Femur (tissue), 1 donor: ENCODE measurements around the gene C1orf50.
"Not testable (repeated sequence)": the region's sequence is repeated elsewhere in the genome, so short reads cannot be mapped to it uniquely, and the experiment has no call there.

ENCODE experiments used
- DNase-seq: peaks from one replicate; pipeline ENCODE4 v3.0.0-alpha.2; 2017

Gene C1orf50

DNA sequence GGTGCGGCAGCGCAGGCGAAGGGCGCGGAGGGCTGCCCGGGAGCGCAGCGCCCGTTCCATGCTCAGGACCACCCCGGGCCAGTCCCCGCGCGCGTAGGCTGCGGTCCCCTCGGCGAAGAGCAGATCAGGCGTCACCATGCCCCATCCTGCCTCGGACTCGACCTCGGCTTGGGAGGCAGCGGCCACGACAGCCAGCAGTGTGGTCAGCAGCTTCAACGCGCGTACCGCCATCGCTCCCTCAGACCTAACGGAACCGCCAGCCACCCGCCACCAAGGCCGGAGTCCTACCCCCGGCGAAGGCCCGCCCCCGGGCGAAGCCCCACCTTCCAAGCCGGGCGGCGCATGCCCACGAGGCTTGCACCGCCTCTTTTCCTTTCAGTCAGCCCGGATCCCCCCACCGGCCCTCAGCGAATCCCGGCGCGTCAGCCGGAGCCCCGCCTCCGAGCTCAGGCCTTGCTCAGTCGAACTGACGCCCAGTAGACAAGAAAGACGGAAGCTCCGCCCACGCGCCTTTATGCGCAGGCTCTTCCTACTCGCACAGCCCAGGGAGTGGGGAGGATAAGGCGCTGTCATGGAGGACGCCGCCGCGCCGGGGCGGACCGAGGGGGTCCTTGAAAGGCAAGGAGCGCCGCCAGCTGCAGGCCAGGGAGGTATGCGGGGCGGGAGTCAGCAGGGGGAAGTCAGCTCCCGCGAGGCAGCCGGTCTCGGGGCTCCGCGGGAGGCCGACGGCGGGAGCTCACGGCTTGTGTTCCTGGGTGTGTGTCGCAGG, at the start of gene C1orf50, which contains the start of gene P3H1:
C1orf50 (plus strand) TSS at position 509 of the 769 bp plus-strand sequence; CDS start at position 572, 63 bp downstream.
P3H1 (minus strand) TSS at position 288 of the 769 bp plus-strand sequence; CDS start at position 231, 57 bp downstream.
- peak; percentile 100 for DNase-seq

DNA sequence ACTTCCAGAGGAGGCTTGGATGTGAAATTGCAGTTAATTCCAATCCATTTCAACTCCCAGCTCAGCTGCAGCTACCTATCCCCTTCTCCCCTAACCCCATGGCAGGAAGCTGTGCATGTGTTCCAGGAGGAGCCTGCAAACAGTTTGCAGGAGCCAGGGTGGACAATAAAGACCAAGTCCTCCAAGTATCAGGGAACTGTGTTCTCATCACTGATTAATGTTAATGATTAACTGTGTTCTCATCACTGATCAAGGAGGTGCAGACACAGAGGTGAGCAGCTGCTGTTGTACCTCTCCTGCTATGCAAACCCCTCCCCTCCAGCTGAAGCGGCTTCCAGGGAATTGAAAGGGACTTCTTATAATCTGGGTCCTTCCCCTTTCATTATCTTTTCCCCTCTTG, 46.2 kb upstream of the C1orf50 start:
- DNase-seq = no peak

DNA sequence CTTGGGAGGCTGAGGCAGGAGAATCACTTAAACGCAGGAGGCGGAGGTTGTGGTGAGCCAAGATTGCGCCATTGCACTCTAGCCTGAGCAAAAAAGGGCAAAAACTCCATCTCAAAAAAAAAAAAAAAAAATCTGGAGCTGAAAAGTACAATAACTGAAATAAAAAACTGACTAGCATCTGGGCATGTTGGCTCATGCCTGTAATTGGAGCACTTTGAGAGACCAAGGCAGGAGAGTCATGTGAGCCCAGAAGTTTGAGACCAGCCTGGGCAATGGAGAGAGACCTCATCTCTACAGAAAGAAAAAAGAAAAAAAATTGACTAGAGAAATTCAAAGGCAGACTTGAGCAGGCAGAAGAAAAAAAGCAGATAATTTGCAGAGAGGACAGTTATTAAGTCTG, 45.1 kb upstream of the C1orf50 start:
- no peak for DNase-seq

DNA sequence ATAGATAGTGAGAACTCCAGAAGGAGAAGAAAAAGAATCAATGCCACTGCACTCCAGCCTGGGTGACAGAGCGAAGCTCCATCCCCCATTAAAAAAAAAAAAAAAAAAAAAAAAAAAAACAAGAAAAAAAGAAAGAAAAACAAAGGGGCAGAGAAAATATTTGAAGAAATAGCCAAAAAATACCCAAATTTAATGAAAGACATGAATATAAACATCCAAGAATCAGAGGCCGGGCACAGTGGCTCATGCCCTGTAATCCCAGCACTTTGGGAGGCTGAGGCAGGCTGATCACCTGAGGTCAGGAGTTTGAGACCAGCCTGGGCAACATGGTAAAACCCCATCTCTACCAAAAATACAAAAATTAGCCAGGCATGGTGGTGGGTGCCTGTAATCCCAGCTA, 44.6 kb upstream of the C1orf50 start:
- not testable (repeated sequence) for DNase-seq

DNA sequence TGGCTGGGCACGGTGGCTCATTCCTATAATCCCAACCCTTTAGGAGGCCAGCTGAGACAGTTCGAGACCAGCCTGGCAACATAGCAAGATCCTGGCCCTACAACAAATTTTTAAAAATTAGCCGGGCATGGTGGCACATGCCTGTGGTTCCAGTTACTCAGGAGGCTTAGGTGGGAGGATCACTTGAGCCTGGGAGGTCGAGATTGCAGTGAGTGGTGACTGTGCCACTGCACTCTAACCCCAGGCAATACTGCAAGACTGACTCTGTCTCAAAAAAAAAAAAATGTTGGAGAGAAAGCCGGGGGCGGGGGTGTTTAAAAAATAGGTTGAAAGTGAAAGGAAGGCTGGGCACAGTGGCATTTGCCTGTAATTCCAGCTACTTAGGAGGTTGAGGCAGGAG, 43.5 kb upstream of the C1orf50 start:
- no peak for DNase-seq

DNA sequence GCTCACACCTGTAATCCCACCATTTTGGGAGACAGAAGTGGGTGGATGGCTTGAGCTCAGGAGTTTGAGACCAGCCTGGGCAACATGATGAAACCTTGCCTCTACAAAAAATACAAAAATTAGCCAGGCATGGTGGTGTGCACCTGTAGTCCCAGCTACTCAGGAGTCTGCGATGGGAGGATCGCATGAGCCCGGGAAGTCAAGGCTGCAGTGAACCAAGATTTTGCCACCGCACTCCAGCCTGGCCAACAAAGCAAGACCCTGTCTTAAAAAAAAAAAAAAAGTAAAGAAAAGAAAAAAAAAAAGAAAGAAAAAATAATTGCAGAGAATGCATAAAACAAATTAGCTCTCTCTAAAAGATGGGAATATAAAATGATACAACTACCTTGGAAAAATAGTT, 41.2 kb upstream of the C1orf50 start:
- DNase-seq = not testable (repeated sequence)

DNA sequence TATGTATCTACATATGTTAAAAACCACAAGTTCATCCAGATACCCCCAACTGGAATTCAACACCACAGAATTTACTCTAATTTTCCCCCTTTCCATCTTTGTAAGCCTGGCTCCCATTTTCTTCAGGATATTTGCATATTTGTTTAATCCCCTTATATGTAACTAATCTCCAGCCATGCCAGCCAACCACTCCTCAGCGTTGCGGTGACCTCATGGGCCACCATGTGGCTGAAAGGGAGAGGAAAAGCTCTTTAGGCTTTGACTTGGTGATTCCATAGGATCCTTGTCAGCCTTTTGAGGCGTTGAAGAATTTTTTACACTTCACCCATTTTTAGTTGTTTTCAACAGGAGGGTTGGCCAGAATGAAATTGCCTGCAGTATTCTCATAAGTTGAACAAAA, 37.0 kb upstream of the C1orf50 start:
- DNase-seq = no peak

DNA sequence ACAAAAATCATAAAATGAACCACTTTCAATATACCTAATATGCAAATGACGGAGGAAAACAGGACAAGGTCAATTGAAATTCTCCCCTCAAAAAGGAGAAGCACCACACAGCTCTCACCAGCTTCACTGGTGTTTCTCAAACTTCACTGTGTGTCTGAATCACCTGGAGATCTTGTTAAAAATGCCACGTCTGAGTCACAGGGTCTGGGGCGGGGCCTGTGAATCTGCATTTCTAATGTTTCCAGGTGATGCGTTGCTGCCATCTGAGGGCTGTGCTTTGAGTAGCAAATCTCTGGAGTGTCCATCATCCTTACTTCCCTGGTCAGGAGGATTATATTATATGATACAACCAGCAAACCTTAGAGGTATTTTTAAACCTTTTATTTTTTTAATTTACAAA, 36.1 kb upstream of the C1orf50 start:
- no peak for DNase-seq

DNA sequence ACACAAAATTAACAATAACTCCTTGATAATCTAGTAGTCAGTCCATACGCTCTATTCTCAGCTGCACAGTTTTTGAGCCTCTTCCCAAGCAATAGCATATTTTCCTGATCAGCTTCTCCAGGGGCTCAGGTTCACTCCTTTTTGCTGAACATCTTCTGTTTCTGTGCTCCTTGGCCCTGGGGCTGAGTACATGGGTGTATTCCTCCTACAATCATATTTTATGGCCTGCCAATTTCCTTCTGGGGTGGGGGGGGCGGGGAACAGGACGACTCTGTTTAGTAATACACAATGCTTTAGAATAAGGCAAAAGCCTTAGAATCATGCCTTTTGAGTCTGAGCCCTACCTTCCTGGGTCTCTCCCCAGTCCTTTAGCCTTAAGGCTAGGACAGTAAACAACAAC, 35.5 kb upstream of the C1orf50 start:
- no peak for DNase-seq

DNA sequence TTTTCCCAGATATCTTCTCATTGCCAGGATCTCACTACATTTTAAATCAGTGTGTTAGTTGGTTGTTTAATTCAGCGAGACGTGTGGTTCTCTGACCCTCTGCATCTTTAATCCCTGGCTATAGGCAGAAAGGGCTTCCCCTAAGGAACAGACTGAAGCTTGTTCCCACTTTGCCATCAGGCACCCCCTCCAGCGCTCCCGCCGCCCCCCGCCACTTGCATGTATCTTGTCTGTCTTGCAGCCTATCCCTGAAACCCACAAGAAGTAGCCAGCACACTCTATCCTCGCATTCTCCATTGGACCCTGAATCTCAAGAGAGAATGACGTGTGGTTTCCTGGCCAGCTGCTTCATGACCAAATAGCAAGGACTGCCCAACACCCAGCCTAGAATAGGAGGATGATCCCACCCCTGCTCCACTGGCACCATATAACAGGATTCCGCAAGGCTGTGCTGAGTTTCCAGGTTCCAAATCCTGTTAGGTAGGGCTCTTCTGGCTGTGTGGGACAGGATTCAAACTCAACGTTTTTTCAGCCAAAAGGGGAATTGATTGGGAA, 34.8 kb upstream of the C1orf50 start:
- DNase-seq = no peak

DNA sequence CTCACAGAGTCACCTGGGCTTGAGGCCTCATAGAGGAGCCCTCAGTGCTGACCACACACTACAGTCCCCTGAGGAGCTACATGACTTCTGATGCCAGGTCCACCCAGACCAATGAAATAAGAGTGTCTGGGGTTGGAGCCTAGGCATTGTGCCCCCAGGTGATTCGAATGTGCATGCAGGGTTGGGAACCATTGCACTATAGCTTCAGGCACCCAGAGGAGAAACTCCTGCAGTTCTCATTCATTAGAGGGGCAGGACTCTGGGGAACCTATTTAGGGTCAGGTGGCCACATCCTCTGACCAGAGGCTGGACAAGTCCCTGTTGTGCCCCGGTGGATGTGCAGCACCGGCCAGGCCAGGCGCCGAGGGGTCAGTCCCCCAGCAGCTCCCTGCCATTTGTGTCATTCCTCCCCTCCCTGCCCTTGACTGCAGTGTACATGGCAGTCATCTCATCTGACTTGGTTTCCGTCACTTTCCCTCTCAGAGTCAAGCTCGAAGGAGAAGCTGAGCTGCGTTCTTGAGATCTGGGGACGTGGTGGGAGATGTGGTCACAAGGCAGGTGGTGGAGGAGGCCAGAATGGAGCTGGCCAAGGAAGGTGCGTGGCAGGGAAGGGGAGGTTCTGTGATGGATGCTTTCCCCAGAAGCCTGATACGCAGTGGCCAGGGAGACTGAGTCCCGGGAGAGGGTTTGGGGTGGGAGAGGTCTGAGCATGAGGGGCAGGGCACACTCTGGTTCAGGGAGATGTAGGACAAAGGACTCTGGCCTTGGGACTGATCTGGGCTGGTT, 33.4 kb upstream of the C1orf50 start:
- no peak for DNase-seq

DNA sequence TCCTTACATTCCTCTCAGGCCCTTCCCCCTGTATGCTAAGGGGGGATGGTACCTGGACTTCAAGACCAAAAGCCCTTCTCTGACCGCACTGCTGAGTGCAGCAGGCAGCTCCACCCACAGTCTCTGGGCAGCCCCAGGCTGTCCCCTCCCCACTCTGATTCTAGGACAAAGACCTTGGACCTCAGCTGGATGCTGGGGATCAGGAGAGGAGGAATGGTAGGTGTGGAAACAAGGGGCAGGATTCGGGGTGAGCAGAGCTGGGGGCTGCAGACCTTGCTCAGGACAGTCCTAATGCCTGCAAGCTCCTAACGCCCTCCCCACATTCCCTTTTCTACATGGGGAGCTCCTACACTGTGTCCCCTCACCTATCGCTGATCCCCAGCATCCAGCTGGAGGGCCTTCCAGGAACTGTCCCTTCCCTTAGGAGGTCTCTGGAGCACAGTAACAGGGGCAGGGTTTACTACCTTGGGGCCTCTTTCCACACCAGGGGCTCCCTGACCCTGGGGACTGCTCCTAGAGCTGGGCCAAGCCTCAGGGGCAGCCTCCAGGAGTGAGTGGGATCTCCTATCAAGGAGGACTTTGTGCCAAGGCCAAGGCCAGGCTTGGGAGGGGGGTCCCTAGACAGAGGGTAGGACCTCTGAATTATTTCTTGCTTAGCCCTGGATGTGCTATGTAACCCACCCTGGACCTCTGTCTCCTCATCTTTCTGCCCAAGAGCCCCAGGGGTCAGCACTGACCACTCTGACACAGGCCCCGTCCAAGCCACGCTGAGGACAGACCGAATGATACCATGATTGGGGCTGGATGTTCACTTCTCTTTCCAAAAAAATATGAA, 32.6 kb upstream of the C1orf50 start:
- DNase-seq = no peak

DNA sequence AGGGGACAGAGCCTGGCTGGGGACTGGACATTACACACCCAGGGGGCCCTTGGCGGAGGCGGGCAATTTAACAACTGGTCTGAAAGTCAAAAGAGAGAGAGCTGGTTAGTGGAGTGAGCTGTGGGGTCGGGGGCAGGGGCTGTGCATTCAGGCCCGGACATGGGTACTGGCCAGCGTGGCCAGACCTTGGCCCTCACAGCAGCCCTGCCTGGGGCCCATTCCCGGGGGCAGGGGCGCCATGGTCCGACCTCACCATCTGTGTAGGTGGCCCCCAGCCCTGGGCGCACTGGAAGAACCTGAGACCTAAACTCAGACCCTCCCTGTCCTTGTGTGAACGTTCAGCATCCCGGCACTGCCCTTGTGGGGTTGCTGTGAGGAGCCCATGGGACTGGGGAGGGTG, 32.0 kb upstream of the C1orf50 start:
- no peak for DNase-seq

DNA sequence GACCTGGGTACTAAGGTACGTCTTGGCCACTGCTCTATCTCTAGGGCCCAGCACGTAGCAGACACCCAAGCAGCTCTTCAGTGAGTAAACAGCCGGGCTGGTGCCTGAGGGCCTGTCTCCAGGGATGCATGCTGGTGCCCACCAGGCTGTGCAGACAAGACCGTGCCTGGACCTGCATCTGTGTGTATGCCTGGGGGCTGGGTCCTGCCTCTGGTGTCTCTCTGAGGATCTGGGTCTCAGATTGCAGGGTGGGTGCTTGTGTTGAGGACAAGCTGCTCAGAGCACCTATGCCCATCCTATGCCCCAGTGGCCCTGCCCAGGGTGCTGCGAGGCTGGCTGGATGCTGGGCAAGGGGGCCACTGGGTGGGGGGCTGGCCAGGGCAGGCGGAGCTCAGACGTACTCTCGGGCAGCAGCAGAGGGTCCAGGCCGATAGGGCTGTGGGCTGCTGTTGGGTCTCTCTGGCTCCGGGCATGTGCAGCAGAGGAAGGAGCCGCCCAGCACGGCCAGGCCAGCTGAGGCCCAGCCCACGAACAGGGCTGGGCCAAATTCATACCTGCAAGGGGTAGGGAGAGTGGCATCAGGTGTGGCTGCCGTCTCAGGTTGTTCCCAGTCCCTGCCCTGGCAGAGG, 31.5 kb upstream of the C1orf50 start:
- no peak for DNase-seq

DNA sequence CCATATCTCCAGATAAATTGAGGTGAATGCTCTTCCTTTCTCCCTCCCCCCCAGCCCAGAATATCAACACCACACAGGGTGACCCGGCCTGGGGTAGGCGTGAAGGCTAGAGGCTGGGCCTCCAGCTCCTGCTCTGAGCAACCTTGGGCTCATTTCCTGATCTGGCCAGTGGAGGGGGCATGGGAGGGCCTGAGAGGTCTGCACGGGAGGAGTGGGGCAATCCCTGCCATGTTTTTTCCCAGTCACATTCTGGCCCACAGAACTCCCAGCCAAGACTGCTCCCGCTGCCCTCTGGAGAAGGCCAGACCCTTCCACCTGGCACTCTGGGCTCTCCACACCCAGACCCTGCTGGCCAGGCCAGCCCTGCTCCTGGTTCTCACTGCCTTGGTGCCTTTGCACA, 30.9 kb upstream of the C1orf50 start:
- DNase-seq = no peak

DNA sequence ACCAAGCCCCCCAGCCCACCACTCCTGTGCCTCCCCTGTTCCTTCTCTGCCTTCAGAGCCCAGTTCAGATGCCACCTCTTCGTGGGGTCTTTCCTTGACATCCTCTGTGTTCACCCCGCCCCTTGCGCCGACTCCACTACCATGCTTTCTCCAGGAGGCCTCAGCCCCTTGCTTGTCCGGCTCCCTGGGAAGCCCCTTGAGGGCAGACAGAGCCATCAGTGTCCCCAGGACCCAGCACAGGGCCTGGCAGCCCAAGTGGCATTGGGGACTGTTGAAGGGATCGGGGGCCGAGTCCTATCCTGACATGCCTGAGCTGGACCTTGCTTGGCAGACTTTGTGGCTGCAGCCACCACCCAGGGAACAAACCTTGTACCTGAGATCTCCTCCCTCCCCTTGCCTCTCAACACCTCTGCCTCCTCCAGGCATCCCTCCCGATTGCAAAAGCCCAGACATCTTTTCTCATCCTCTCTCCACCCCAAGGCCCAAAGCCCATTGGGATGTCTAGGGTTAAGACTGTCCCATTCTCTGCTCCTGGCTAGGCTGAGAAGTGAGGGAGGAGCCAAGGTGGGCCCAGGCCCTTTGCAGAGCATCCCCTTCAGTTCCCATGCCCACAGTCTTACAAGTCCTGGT, 30.4 kb upstream of the C1orf50 start:
- no peak for DNase-seq

DNA sequence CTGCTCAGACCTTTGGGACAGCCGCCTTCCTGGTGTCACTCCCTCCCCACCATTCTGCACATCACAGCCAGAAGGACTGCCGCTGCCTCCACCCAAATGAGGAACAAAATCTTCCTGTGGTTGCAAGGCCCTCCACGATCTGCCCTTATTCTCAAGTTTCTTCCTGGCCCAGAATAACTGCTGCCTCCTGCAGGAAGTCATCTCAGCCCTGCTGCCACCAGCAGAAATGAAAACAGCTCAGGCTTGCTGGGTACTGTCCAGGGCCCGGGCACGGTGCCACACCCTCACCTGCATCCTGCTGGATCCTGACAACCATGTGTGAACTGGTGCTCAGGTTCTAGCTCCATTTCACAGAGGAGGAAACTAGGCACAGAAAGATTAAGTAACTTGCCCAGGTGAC, 29.8 kb upstream of the C1orf50 start:
- no peak for DNase-seq

DNA sequence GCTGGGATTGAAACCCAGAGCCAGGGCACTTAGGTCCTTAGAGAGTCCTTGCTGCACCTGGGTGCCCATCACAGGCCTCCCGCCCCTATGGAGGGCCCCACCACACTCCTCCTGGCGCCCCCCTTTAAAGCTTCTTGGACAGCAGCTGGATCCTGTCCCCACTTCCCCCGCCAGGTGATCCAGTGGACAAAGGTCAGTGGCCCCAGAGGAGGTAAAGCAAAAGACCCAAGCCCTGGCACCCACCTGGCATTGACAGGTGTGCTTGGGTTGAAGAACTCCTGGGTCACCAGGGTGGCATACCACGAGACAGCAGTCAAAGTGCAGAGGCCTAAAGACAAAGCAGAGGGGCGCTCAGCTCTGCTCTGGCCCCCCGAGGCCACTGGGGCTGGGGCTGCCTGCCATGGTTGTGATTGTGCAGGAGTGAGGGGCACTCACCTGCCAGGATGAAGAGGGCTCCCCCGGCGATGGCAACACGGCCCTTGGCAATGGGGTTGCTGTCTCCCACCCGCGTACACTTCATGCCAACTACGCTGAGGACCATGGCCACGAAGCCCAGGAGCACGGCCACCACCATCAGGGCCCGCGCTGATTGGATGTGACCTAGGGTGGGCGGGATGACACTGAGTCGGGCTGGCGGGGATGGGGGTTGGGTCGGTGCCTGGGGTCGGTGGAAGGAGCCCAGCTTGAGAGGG, 28.9 kb upstream of the C1orf50 start:
- DNase-seq = no peak

DNA sequence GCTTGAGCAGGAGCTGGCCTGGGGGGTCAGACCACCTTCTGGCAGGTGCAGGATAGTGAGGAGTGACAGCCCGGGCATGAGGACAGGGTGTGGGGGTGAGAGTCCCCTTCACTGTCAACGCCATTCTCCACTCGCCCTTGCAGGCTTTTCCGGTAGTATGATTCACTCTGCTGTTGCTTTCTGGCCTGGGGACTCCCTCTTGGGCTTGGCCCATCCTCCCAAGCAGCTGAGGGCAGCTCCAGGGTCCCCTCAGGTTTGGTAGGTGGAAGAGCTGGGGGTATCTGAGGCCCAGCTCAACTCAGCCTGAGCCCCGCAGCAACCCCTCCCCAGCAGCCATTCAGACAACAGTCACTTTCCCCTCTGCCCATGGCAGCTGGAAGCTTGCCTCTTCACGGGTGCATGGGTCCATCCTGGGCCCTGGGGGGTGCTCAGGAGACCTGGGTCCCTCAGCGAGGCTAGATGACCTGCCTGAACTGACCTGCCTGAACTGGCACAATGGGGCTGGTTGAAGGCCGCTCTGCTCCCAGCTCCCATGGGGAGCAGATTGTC, 28.3 kb upstream of the C1orf50 start:
- DNase-seq = no peak

DNA sequence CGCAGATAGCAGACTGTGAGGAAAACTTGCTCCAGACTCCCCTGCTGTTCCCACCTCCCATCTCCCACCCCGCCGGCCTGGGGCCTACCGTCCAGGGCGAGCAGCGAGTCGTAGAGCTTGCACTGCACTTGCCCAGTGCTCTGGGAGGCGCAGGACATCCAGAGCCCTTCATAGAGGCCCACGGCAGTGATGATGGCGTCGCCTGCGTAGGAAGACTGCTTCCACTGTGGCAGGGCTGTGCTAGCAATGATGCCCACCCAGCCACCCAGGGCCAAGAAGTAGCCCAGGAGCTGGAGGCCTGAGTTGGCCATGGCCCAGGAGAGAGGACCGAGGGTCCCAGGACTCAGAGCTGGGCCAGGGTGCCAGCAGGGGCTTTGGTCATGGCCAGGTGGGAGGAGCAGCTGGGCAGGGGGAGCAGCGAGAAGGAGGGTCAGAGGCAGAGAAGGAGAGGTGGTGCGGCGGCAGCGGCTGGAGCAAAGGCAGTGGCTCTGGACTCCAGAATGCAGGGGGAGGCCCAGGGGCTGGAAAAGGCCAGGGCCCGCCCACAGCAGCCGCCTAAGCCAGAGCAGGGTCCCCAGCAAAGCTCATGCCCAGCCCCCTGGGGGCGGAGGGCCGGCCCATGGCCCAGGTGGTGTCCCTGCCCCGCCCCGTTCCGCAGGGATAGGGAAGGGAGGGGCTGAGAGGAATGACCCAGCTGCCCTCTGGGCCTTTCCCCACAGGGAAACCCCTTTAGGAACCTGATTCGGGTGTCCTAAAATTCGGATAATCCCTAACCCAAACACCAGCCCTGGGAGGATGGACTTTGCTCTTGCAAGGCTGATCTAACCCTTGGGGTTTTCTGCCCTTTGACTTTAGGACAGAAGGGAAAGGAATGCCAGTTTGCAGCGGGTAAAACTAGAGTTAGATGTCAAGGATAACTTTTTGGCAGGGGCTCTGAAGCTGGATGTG, 27.0 kb upstream of the C1orf50 start, which contains the start of gene CLDN19:
CLDN19 (minus strand) TSS at position 484 of the 948 bp plus-strand sequence; CDS start at position 311, 173 bp downstream.
- no peak for DNase-seq
